Adrenal gland (tissue), 12 donors: Measurements from ENCODE around the gene USB1. TPM values are rescaled to one million over a fixed set of nuclear protein-coding genes. Genes with fewer than 3 reads are reported as not detected.

Source experiments
- DNase-seq, 7 donors: peaks; one replicate each; pipeline ENCODE4 v3.0.0-alpha.2; 2019 to 2020
- H3K27ac ChIP-seq, 5 donors: fragments of 200-600 bp; sonication (generic) in 4 of 5; 1 replicate in 3 of 5; 2 replicates in 2 of 5; pipeline versions ENCODE4 v1.5.1 to v1.8.0; 2016 to 2020; ENCODE audit warnings: mild to moderate bottlenecking in 1 of 5
- H3K27me3 ChIP-seq: fragments of 200-600 bp; 2 replicates; pipeline ENCODE4 v1.8.0; 2021
- H3K36me3 ChIP-seq, 2 donors: fragments of 200-600 bp; replicated peaks in 1 of 2; 1 replicate in 1 of 2; 2 replicates in 1 of 2; pipeline versions ENCODE4 v1.5.1 to v1.8.0; 2018 to 2022
- H3K4me1 ChIP-seq, 2 donors: fragments of 200-600 bp; replicated peaks in 1 of 2; 1 replicate in 1 of 2; 2 replicates in 1 of 2; pipeline versions ENCODE4 v1.5.1 to v1.8.0; 2018 to 2021
- H3K4me3 ChIP-seq, 4 donors: fragments of 200-600 bp; sonication (generic) in 3 of 4; one replicate each; pipeline ENCODE4 v1.5.1; 2016 to 2018
- H3K9me3 ChIP-seq, 3 donors: fragments of 200-600 bp; sonication (generic) in 1 of 3; replicated peaks in 1 of 3; 1 replicate in 2 of 3; 2 replicates in 1 of 3; pipeline versions ENCODE4 v1.5.1 to v1.8.0; 2016 to 2021
- CTCF ChIP-seq, 6 experiments: fragments of 450-650 bp in 4 of 6; fragments of 200-600 bp in 2 of 6; sonication (generic) in 1 of 6; IDR thresholded peaks; 1 replicate in 5 of 6; 2 replicates in 1 of 6; pipeline versions ENCODE4 v1.5.1 to v1.8.0; 2016 to 2021; ENCODE audit warnings: antibody characterized with exemption in 6 of 6, mild to moderate bottlenecking in 2 of 6, moderate library complexity in 1 of 6
- POLR2A ChIP-seq, 2 donors: fragments of 450-650 bp; IDR thresholded peaks; one replicate each; pipeline ENCODE4 v1.6.1; 2017; ENCODE audit warnings: antibody characterized with exemption in 2 of 2, mild to moderate bottlenecking in 2 of 2, moderate library complexity in 1 of 2
- whole genome bisulfite sequencing, 4 donors: extraction: QIAGEN DNeasy Blood & Tissue Kit in 2 of 4; methylation state at CpG; one replicate each; pipeline versions ENCODE4 v1.1.5 to v1.1.7; 2013 to 2017; 5-methylcytosine and 5-hydroxymethylcytosine counted together
- intact Hi-C, 2 donors: fragments of 100-400 bp; cut with DNase I; formaldehyde crosslinking; loops; one replicate each; pipeline versions ENCODE4 v1.14.1 to v1.15.0; 2022 to 2023
- polyA plus RNA-seq, 3 donors: library from polyadenylated mRNA; stranded (reverse); fragments of 200-250 nt in 2 of 3; fragments of 350-450 nt in 1 of 3; fragmentation: Illumina TruSeq in 1 of 3; extraction: RNeasy Lipid Tissue Mini Kit (QIAGEN cat#74804) in 1 of 3; gene quantifications; one replicate each; pipeline ENCODE4 v1.2.3, GENCODE V29; 2013 to 2014
- total RNA-seq, 9 donors: library from RNA; depleted of rRNA in 4 of 9; stranded (reverse); fragments of >200 nt in 4 of 9; fragments of 120-200 nt in 1 of 9; fragmentation: NEBNext Ultra II Directional in 1 of 9; extraction: Animal tissue kit (Norgen Biotek cat#: 25700) in 1 of 9; gene quantifications; one replicate each; pipeline versions ENCODE4 v1.1.0 to v1.2.4, GENCODE V29; 2013 to 2023
- donor health status: healthy with polysubstance abuse.
- donor health status: Bipolar disorder and iron deficiency.
- donor health status: DM: yes; HTN: yes; CAD: no.
- donor health status: DM: no; HTN: no; CAD: no.
- donor health status: DM: no; HTN: no; CAD: no.
- donor health status: DM: yes; HTN: yes; CAD: no.

USB1 gene
- total and polyA plus RNA-seq, 12 donors: 26.9 to 273 (median 48.3) TPM

GRCh38 chr16:58047557-58048348, 46.5 kb downstream of the USB1 start:
- H3K36me3 ChIP-seq: no peaks in the 10 kb centered on the region
- H3K27ac ChIP-seq: no peak overlapping the region
- no peaks in the 10 kb centered on the region for H3K27me3 ChIP-seq
- no peaks in the 10 kb centered on the region for H3K4me1 ChIP-seq
- H3K4me3 ChIP-seq: no peak overlapping the region
- no peak for TF ChIP-seq CTCF (IDR thresholded peaks at IDR 0.05)
- TF ChIP-seq POLR2A (IDR thresholded peaks at IDR 0.05): no peak
- intact Hi-C loops: no loop called here
- no peaks in the 10 kb centered on the region for H3K9me3 ChIP-seq
- DNase-seq: no peak
- WGBS, 4 donors: 61 to 75% (median 68%) methylated on average over 14 to 19 of the region's 19 CpGs

GRCh38 chr16:58048494-58049231, 47.5 kb downstream of the USB1 start:
- Histone ChIP-seq H3K27me3 (no peaks in the 10 kb centered on the region), H3K36me3 (no peaks in the 10 kb centered on the region), H3K4me1 (no peaks in the 10 kb centered on the region), H3K4me3 (no peak overlapping the region), H3K9me3 (no peaks in the 10 kb centered on the region), H3K27ac (no peak overlapping the region)
- intact Hi-C loops: no loop called here
- WGBS, 4 donors: 86 to 97% (median 89%) methylated on average over 6 to 13 of the region's 13 CpGs
- no peak for DNase-seq
- no peak for TF ChIP-seq CTCF (IDR thresholded peaks at IDR 0.05)
- TF ChIP-seq POLR2A (IDR thresholded peaks at IDR 0.05): no peak

GRCh38 chr16:58049232-58050185, 48.3 kb downstream of the USB1 start:
- intact Hi-C loops: no loop called here

More at GRCh38 chr16:58049232-58050185, 48.3 kb downstream of the USB1 start:
- TF ChIP-seq POLR2A (IDR thresholded peaks at IDR 0.05): no peak
- TF ChIP-seq CTCF (IDR thresholded peaks at IDR 0.05): no peak
- no peaks in the 10 kb centered on the region for H3K36me3 ChIP-seq
- no peak for DNase-seq
- no peak overlapping the region for H3K27ac ChIP-seq
- no peak overlapping the region for H3K4me3 ChIP-seq
- whole genome bisulfite sequencing, 4 donors: 86 to 89% (median 88%) methylated on average over 12 to 17 of the region's 17 CpGs
- H3K4me1 ChIP-seq: no peaks in the 10 kb centered on the region
- no peaks in the 10 kb centered on the region for H3K9me3 ChIP-seq
- H3K27me3 ChIP-seq: no peaks in the 10 kb centered on the region
